Measurements from ENCODE around the gene ILK. TPM values are rescaled to one million over a fixed set of nuclear protein-coding genes. Genes with fewer than 3 reads are reported as not detected.

The ILK gene
- total RNA-seq, 4 donors from 2014 or later, result 159 to 211 (median 169) TPM

GRCh38 chr11:6611963-6612212 lies 8.3 kb downstream of the ILK start:
- Histone ChIP-seq H3K36me3 (peaks cover 0 to 25% (median 9%) of the 10 kb centered on the region in 4 donors), H3K9me3 (no peaks in the 10 kb centered on the region), H3K27me3 (no peaks in the 10 kb centered on the region), H3K4me3 (peak overlapping the region; percentile 61 to 83 (median 76)), H3K4me1 (peaks cover 24 to 58% (median 40%) of the 10 kb centered on the region in 4 donors), H3K27ac (peak overlapping the region; percentile 96 to 99 (median 97))
- TF ChIP-seq POLR2A (IDR thresholded peaks at IDR 0.05) (no peak), CTCF (IDR thresholded peaks at IDR 0.05) (no peak), EP300 (IDR thresholded peaks at IDR 0.05; ENCODE audit: low read depth) (no peak), POLR2AphosphoS5 (IDR thresholded peaks at IDR 0.05) (no peak)
- WGBS, 2 donors (ENCODE audit: low coverage in 1 of 2), result 0% methylated on average over 10 of the region's 36 CpGs; no CpG with 5 or more reads in 1 of the 2 donors
- no peak for DNase-seq
- in situ Hi-C loops (cut with MboI; ENCODE audit: low pct_ligation_motif_present in 1 of 4, low pct_unique_long_range_greater_than_20kb in 1 of 4, low sequenced_read_pairs in 3 of 4), result no loop called here
- intact Hi-C loops (cut with DNase I; ENCODE audit: low total_unique reads), result loop anchor here (5.0 kb wide), 1 partner anchor 70 kb away; the partner anchor contains the start of gene MRPL17

GRCh38 chr11:6612213-6613041 lies 8.9 kb downstream of the ILK start, which contains the start of gene TAF10:
Gene TAF10, minus strand, starts transcription at chr11:6612216. Its CDS starts 27 bp downstream, at chr11:6612189.
- DNase-seq, result peak; percentile 98
- intact Hi-C loops (cut with DNase I; ENCODE audit: low total_unique reads), result loop anchor here (5.0 kb wide), 1 partner anchor 70 kb away; the partner anchor contains the start of gene MRPL17
- no peaks in the 10 kb centered on the region for H3K9me3 ChIP-seq
- TF ChIP-seq POLR2A (IDR thresholded peaks at IDR 0.05) (peak; percentile 97), POLR2AphosphoS5 (IDR thresholded peaks at IDR 0.05) (peak; percentile 97 to 99 (median 98)), CTCF (IDR thresholded peaks at IDR 0.05) (peak; percentile 45 to 82 (median 52)), EP300 (IDR thresholded peaks at IDR 0.05; ENCODE audit: low read depth) (peak; percentile 41)
- 0% methylated on average over 14 to 30 of the region's 51 CpGs for WGBS, 2 donors (ENCODE audit: low coverage in 1 of 2)
- H3K27ac ChIP-seq, result peak within 1 kb of the TSS; percentile 96 to 99 (median 97)
- peak within 1 kb of the TSS; percentile 61 to 83 (median 76) for H3K4me3 ChIP-seq
- peaks cover 19 to 58% (median 36%) of the 10 kb centered on the region in 4 donors for H3K4me1 ChIP-seq
- in situ Hi-C loops (cut with MboI; ENCODE audit: low pct_ligation_motif_present in 1 of 4, low pct_unique_long_range_greater_than_20kb in 1 of 4, low sequenced_read_pairs in 3 of 4), result no loop called here
- H3K27me3 ChIP-seq, result no peaks in the 10 kb centered on the region
- peaks cover 0 to 25% (median 9%) of the 10 kb centered on the region in 4 donors for H3K36me3 ChIP-seq

- in situ Hi-C loops (cut with MboI; ENCODE audit: low pct_ligation_motif_present in 1 of 4, low pct_unique_long_range_greater_than_20kb in 1 of 4, low sequenced_read_pairs in 3 of 4), result no loop called here
- no peak for DNase-seq
- 71 to 91% methylated on average over 1 to 3 of the region's 3 CpGs for WGBS, 2 donors (ENCODE audit: low coverage in 1 of 2)
Measured at GRCh38 chr11:6613496-6613895, 9.9 kb downstream of the ILK start.

More at GRCh38 chr11:6613496-6613895, 9.9 kb downstream of the ILK start:
- H3K27ac ChIP-seq, result peak overlapping the region; percentile 96 to 99 (median 97)
- intact Hi-C loops (cut with DNase I; ENCODE audit: low total_unique reads), result loop anchor here (5.0 kb wide), 1 partner anchor 69 kb away; the partner anchor contains the start of gene MRPL17
- TF ChIP-seq EP300 (IDR thresholded peaks at IDR 0.05; ENCODE audit: low read depth) (no peak), POLR2A (IDR thresholded peaks at IDR 0.05) (no peak), CTCF (IDR thresholded peaks at IDR 0.05) (no peak), POLR2AphosphoS5 (IDR thresholded peaks at IDR 0.05) (no peak)
- peaks cover 0 to 22% (median 9%) of the 10 kb centered on the region in 4 donors for H3K36me3 ChIP-seq
- H3K9me3 ChIP-seq, result no peaks in the 10 kb centered on the region
- H3K27me3 ChIP-seq, result no peaks in the 10 kb centered on the region
- H3K4me3 ChIP-seq, result no peak overlapping the region
- peaks cover 16 to 58% (median 40%) of the 10 kb centered on the region in 4 donors for H3K4me1 ChIP-seq
